Measurements from ENCODE around the gene PPP1R15B. TPM values are rescaled to one million over a fixed set of nuclear protein-coding genes. Genes with fewer than 3 reads are reported as not detected.

PPP1R15B gene
- total RNA-seq, 1 donor from 2014 or later = 47.4 TPM

- H3K36me3 Mint-ChIP-seq (ENCODE audit: unreplicated experiment) = peaks cover 15% of the 10 kb centered on the region
- H3K27me3 Mint-ChIP-seq (ENCODE audit: unreplicated experiment) = no peaks in the 10 kb centered on the region
- TF ChIP-seq CTCF (IDR thresholded peaks at IDR 0.05) = no peak
- DNase-seq (ENCODE audit: extremely low spot score, unreplicated experiment) = peak; percentile 86
- H3K4me3 Mint-ChIP-seq (ENCODE audit: unreplicated experiment) = peak overlapping the region; percentile 98
- H3K4me1 Mint-ChIP-seq (ENCODE audit: unreplicated experiment) = peaks cover 19% of the 10 kb centered on the region
- H3K27ac Mint-ChIP-seq (ENCODE audit: unreplicated experiment) = peak overlapping the region; percentile 100
- no peaks in the 10 kb centered on the region for H3K9me3 Mint-ChIP-seq (ENCODE audit: unreplicated experiment)
Measured at GRCh38 chr1:204410688-204411450, 748 bp downstream of the PPP1R15B start.

- Mint-ChIP-seq H3K4me1 (ENCODE audit: unreplicated experiment) (peaks cover 22% of the 10 kb centered on the region), H3K9me3 (ENCODE audit: unreplicated experiment) (no peaks in the 10 kb centered on the region), H3K36me3 (ENCODE audit: unreplicated experiment) (peaks cover 18% of the 10 kb centered on the region), H3K27ac (ENCODE audit: unreplicated experiment) (peak overlapping the region; percentile 100), H3K27me3 (ENCODE audit: unreplicated experiment) (no peaks in the 10 kb centered on the region), H3K4me3 (ENCODE audit: unreplicated experiment) (peak overlapping the region; percentile 98)
- DNase-seq (ENCODE audit: extremely low spot score, unreplicated experiment) = no peak
- TF ChIP-seq CTCF (IDR thresholded peaks at IDR 0.05) = no peak
Measured at GRCh38 chr1:204409836-204410687, 1.6 kb downstream of the PPP1R15B start.

- DNase-seq (ENCODE audit: extremely low spot score, unreplicated experiment) = peak; percentile 4
- peak overlapping the region; percentile 100 for H3K27ac Mint-ChIP-seq (ENCODE audit: unreplicated experiment)
Measured at GRCh38 chr1:204409123-204409522, 2.5 kb downstream of the PPP1R15B start.

GRCh38 chr1:204408602-204409001 lies 3.0 kb downstream of the PPP1R15B start:
- no peak for TF ChIP-seq CTCF (IDR thresholded peaks at IDR 0.05)
- no peak for DNase-seq (ENCODE audit: extremely low spot score, unreplicated experiment)
- H3K27me3 Mint-ChIP-seq (ENCODE audit: unreplicated experiment) = no peaks in the 10 kb centered on the region
- H3K27ac Mint-ChIP-seq (ENCODE audit: unreplicated experiment) = peak overlapping the region; percentile 100
- peaks cover 31% of the 10 kb centered on the region for H3K36me3 Mint-ChIP-seq (ENCODE audit: unreplicated experiment)
- no peaks in the 10 kb centered on the region for H3K9me3 Mint-ChIP-seq (ENCODE audit: unreplicated experiment)
- H3K4me1 Mint-ChIP-seq (ENCODE audit: unreplicated experiment) = peaks cover 24% of the 10 kb centered on the region
- peak overlapping the region; percentile 98 for H3K4me3 Mint-ChIP-seq (ENCODE audit: unreplicated experiment)

More at GRCh38 chr1:204409123-204409522, 2.5 kb downstream of the PPP1R15B start:
- Mint-ChIP-seq H3K36me3 (ENCODE audit: unreplicated experiment) (peaks cover 26% of the 10 kb centered on the region), H3K4me3 (ENCODE audit: unreplicated experiment) (peak overlapping the region; percentile 98), H3K4me1 (ENCODE audit: unreplicated experiment) (peaks cover 22% of the 10 kb centered on the region), H3K27me3 (ENCODE audit: unreplicated experiment) (no peaks in the 10 kb centered on the region), H3K9me3 (ENCODE audit: unreplicated experiment) (no peaks in the 10 kb centered on the region)
- no peak for TF ChIP-seq CTCF (IDR thresholded peaks at IDR 0.05)

- peak overlapping the region; percentile 98 for H3K4me3 Mint-ChIP-seq (ENCODE audit: unreplicated experiment)
- H3K27ac Mint-ChIP-seq (ENCODE audit: unreplicated experiment) = peak overlapping the region; percentile 100
- H3K27me3 Mint-ChIP-seq (ENCODE audit: unreplicated experiment) = no peaks in the 10 kb centered on the region
- peaks cover 24% of the 10 kb centered on the region for H3K4me1 Mint-ChIP-seq (ENCODE audit: unreplicated experiment)
- H3K9me3 Mint-ChIP-seq (ENCODE audit: unreplicated experiment) = no peaks in the 10 kb centered on the region
- peak; percentile 78 for DNase-seq (ENCODE audit: extremely low spot score, unreplicated experiment)
- no peak for TF ChIP-seq CTCF (IDR thresholded peaks at IDR 0.05)
- H3K36me3 Mint-ChIP-seq (ENCODE audit: unreplicated experiment) = peaks cover 31% of the 10 kb centered on the region
Measured at GRCh38 chr1:204408074-204408507, 3.5 kb downstream of the PPP1R15B start.

Measured in osteocyte (in vitro differentiated cells).